NCI-H146 treated with DMSO at 0.1 percent for 48 hours (cell line): ENCODE results near the gene LCLAT1.
"Not testable (repeated sequence)": the region's sequence is repeated elsewhere in the genome, so short reads cannot be mapped to it uniquely, and the experiment has no call there.

Experiments used
- DNase-seq: peaks from one replicate; lab custom pipeline; 2025; ENCODE audit not compliant: unreplicated experiment; lab: John Stamatoyannopoulos, UW

LCLAT1 gene

GRCh38 chr2:30633039-30633438 lies 186.0 kb downstream of the LCLAT1 start:
- DNase-seq, result no peak

GRCh38 chr2:30636311-30636710 lies 189.3 kb downstream of the LCLAT1 start:
- DNase-seq, result no peak

- DNase-seq, result peak; percentile 34
These were observed 192.8 kb downstream of the LCLAT1 start for GRCh38 chr2:30639836-30640235.

GRCh38 chr2:30641765-30642345 lies 194.8 kb downstream of the LCLAT1 start:
- DNase-seq, result peak; percentile 78

DNA sequence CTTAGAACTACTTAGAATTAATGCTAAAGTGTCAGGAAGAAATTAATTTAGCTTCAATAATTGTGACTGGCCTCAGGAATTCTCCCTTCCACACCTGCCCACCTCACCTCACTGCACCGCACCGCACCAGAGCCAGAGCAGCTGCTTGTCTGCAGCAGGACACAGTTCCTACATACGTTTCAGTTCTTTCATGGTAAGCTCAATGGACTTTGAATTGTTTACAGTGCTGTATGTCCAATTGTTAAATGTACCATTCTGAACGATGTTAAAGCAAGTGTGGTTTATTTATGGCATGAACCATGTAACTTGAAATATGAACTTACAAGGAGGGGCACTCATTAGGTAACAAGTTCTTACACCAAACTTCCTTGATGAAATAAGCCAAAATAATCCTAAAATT lies 196.0 kb downstream of the LCLAT1 start:
- not testable (repeated sequence) for DNase-seq

DNA sequence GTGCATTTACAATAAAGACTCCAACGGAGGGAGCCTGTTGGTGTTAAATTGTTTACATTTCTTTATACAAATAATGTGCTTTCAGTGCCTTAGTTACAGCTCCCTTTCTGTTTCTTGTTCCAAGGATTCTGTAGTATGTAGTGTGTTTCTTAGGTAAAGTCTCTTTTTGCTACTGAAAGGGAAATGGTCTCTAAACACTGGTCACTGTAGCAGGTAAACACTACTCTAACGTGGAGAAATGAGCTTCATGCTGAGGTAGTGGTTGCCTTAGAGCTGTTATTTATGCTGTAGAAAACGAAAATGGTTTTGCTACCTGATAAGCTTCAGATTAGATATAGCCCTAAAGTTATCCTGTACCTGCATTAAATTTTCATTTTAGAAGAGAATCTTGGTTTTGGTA lies 196.6 kb downstream of the LCLAT1 start:
- DNase-seq, result peak; percentile 18

- no peak for DNase-seq
These were observed 198.2 kb downstream of the LCLAT1 start for GRCh38 chr2:30645081-30645744.

DNA sequence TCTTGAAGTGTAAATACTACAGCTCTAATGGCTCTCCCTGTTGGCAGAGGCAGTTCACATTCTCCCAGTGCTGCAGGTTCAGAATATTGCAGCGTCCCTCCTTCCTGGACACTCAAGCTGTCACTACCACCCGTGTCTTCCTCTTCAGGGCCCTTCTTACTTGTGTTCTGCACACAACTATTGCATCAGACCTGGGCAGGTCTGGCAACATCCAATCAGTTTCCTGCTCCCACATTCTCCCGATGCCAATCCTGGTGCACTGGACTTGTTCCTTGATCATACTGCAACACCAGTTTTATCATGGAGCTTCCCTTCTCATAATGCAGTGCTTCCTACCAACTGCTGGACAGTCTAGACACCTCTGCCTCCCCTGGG lies 198.7 kb downstream of the LCLAT1 start:
- DNase-seq, result no peak

GRCh38 chr2:30647752-30648457 lies 200.9 kb downstream of the LCLAT1 start:
- no peak for DNase-seq

DNA sequence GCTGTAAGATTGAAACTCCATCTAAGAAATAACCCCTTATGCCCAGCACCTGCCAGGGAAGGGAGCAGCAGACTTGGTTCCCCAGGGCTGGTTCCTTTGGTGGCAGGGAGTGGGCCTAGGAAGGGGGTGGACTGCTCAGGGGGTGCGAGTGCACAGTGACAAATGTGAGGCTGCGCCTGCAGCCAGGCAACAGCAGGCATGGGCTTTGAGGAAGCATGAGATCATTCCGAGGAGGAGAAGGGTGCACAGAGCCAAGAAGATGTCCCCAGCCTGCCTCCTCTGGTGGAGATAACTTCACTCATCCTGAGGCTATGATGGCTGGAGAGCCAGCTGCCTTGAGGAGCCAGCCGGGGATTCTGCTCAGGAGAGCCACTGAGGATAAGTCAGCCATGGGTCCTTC lies 202.2 kb downstream of the LCLAT1 start:
- DNase-seq, result no peak

DNA sequence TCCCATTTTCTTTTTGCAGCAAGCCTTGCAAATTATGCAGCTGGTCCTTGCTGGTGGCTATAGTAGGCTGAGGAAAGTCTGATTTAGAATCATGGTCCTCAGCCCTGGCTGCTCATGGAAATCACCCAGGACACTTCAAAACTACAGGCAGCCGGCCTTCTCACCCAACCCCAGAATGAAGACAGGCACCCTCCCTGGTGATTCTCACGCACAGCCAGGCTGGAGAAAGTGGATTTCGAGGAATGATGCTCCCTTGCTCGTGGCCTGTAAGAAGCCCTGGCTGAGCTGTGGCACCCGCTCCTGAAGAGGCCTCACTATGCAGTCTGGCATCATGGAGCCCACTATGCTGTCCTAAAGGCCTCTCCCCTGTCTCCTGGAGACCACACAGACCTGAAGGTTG lies 202.8 kb downstream of the LCLAT1 start:
- DNase-seq, result no peak

- peak; percentile 6 for DNase-seq
These were observed 205.3 kb downstream of the LCLAT1 start for GRCh38 chr2:30652271-30652915.

GRCh38 chr2:30653847-30654246 lies 206.8 kb downstream of the LCLAT1 start:
- DNase-seq, result no peak

DNA sequence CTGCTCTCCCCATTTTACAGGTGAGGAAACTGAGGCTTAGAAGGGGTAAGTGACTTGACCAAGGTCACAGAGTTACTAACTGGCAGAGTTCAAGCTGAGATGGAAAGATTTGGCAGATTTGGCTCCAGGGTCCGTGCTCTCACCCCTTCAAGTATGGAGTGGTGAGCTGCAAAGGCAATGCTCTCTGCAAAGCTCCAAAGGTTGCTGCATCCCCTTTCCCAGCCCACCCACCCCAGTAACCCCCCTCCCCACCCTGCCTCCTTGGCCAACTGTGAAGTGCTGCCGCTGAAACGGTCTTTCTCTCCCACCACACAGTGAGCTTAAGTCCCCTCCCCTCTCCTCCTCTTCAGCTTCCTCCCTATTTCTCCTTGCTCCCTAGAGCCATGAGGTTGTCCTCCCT lies 207.4 kb downstream of the LCLAT1 start:
- DNase-seq, result no peak

DNA sequence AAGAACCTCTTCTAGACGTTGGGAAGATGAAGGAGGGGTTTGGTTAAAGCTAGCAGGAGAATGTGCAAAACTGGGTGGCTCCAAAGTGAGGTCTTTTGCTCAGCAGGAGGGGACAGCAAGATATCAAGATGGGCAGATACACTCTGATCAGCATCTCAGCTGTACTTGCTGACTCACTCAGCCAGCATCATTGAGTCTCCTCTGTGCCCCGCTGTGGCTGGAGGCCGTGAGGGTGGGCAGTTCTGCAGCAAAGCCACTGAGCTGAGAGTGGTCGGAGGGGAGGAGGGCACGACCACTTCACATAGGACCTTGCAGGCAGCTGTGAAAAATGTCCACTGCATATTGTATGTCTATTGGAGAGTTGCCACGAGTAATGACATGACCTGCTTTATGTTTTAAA lies 208.2 kb downstream of the LCLAT1 start:
- no peak for DNase-seq

- DNase-seq, result no peak
These were observed 208.6 kb downstream of the LCLAT1 start for GRCh38 chr2:30655660-30656059.

DNA sequence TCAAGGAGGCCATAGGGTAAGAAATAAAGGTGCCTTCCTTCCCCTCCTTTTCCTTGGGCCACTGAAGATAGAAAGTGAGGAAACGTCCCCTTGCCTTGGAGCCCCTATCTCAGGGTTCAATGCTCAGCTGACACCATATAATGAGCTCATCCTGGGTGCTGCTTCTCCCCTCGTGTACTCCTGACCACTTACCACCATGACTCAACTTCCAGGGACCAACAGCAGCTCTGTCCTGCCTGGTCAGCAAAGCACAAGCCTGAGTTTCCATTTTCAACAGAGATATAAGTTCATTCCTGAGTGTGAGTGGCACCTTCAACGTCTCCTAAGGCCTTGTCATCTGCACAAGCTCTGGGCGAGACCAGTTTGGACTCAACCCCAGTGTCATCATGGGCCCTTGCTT lies 209.0 kb downstream of the LCLAT1 start:
- no peak for DNase-seq

- no peak for DNase-seq
These were observed 214.4 kb downstream of the LCLAT1 start for GRCh38 chr2:30661173-30662107.

DNA sequence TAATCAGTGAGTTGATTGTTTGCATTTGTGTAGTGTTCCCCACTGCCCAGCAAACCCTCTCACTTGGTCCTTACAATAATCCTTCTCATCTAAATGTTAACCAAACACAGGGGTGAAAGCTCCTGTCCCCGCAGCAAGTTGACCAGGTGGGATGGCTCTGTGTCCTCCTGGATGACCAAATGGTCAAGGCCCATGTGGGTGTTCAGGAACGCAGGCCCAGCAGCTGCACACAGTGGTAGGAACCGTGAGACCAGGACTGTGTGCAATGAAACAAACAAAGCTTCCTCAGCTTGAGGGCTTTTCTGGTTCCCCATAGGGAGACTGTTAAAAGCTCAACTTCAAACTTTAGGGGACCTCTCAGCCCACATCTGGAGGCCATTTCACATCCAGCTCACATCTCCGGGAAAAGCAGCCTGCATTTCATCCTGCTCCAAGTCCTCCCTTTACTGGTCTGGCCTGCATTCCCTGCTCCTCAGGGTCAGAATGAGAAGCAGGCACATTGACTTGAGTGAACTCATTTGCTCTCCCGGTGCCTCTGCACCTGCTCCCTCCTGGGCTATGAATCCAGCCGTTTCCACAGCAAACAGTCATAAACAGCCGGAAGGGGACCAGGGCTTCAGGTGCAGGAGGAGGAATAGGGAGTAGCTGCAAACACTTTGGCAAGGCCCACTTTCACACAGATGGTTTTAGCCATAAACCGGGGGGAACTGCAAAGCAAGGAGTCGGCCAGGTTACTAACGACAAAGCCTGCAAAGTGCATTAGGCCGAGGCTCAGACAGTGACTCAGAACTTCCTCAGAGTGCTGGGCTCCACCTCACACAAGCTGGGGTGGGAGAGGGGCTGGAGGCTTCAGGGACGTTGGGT lies 215.5 kb downstream of the LCLAT1 start:
- peak; percentile 70 for DNase-seq

DNA sequence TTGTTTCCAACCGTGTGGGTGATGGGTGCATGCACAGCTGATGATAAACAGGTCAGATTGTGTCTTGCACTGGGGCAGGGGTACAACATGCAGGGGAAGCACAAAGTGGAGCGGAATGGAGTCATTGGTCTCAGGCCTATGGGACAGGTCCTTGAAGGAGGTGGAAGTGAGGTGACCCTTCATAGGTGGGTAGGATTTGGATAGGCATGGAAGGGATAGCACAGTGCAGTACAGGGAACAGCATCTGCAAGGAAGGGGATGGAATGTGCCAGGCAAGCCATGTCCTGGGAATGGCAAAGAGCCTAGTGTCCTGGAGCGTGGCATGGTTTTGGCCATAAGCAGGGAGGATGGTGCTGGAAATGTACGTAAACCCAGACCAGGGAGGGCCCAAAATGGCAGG lies 216.3 kb downstream of the LCLAT1 start:
- no peak for DNase-seq
